Activated T-cell treated with anti-CD3 and anti-CD28 coated beads, Interleukin-2, amount 50 U/mL, for 4 hours (primary cell): ENCODE data around the gene UBASH3B. TPM values are rescaled to one million over a fixed set of nuclear protein-coding genes. Genes with fewer than 3 reads are reported as not detected.
"Not testable (repeated sequence)": the region's sequence is repeated elsewhere in the genome, so short reads cannot be mapped to it uniquely, and the experiment has no call there.

Experiments used
- ATAC-seq, 2 donors: fragments of 200-7000 bp; cut with Tn5 transposase; one replicate each; pipeline ENCODE4 v1.10.0; 2021
- DNase-seq: peaks from one replicate; pipeline ENCODE4 v3.0.0-alpha.2; 2020
- H3K27me3 Mint-ChIP-seq: one replicate; pipeline ENCODE4 v1.8.0; 2021; ENCODE audit warnings: low read depth, mixed read lengths
- H3K36me3 Mint-ChIP-seq: one replicate; pipeline ENCODE4 v1.8.0; 2022; ENCODE audit warnings: mixed read lengths; ENCODE audit not compliant: insufficient read depth
- H3K4me1 Mint-ChIP-seq: one replicate; pipeline ENCODE4 v1.8.0; 2021; ENCODE audit warnings: low read depth, mixed read lengths
- H3K4me3 Mint-ChIP-seq: one replicate; pipeline ENCODE4 v1.8.0; 2021; ENCODE audit warnings: mild to moderate bottlenecking, moderate library complexity, mixed read lengths
- H3K9me3 Mint-ChIP-seq: one replicate; pipeline ENCODE4 v1.8.0; 2021; ENCODE audit warnings: mixed read lengths
- total RNA-seq, 3 donors: library from RNA; stranded (reverse); gene quantifications; one replicate each; pipeline ENCODE4 v1.2.1, GENCODE V29; 2021

UBASH3B gene
- total RNA-seq, 3 donors from 2014 or later, result 37.6 to 53.3 (median 39.9) TPM

GRCh38 chr11:122822241-122822640 is 166.7 kb downstream of the UBASH3B start:
- peaks cover 7% of the 10 kb centered on the region for H3K4me1 Mint-ChIP-seq
- DNase-seq (no peak), ATAC-seq (peak in 1 of 2 donors; percentile 63)
- no peak overlapping the region for H3K4me3 Mint-ChIP-seq
- peaks cover 1% of the 10 kb centered on the region for H3K36me3 Mint-ChIP-seq
- peaks cover 8% of the 10 kb centered on the region for H3K9me3 Mint-ChIP-seq
- H3K27me3 Mint-ChIP-seq, result no peaks in the 10 kb centered on the region

GRCh38 chr11:122823564-122823963 is 168.0 kb downstream of the UBASH3B start:
- no peak for ATAC-seq
- H3K4me3 Mint-ChIP-seq, result no peak overlapping the region
- no peak for DNase-seq

GRCh38 chr11:122829371-122829770 is 173.8 kb downstream of the UBASH3B start:
- H3K4me1 Mint-ChIP-seq, result peaks cover 14% of the 10 kb centered on the region
- H3K36me3 Mint-ChIP-seq, DNase-seq, ATAC-seq, H3K4me3 Mint-ChIP-seq, H3K27me3 Mint-ChIP-seq, H3K9me3 Mint-ChIP-seq: not testable (repeated sequence)

More at GRCh38 chr11:122823564-122823963, 168.0 kb downstream of the UBASH3B start:
- Mint-ChIP-seq H3K9me3 (peaks cover 8% of the 10 kb centered on the region), H3K4me1 (peaks cover 7% of the 10 kb centered on the region), H3K27me3 (no peaks in the 10 kb centered on the region), H3K36me3 (peaks cover 1% of the 10 kb centered on the region)

- H3K9me3 Mint-ChIP-seq, ATAC-seq, H3K4me3 Mint-ChIP-seq, DNase-seq, H3K36me3 Mint-ChIP-seq, H3K27me3 Mint-ChIP-seq: not testable (repeated sequence)
- peaks cover 23% of the 10 kb centered on the region for H3K4me1 Mint-ChIP-seq
Observed at GRCh38 chr11:122832297-122832696, 176.8 kb downstream of the UBASH3B start.

GRCh38 chr11:122832721-122833470 is 177.4 kb downstream of the UBASH3B start:
- H3K9me3 Mint-ChIP-seq, result no peaks in the 10 kb centered on the region
- ATAC-seq, result no peak
- no peak overlapping the region for H3K4me3 Mint-ChIP-seq
- H3K4me1 Mint-ChIP-seq, result peaks cover 27% of the 10 kb centered on the region
- H3K36me3 Mint-ChIP-seq, result no peaks in the 10 kb centered on the region
- H3K27me3 Mint-ChIP-seq, result peaks cover 2% of the 10 kb centered on the region
- no peak for DNase-seq

- H3K36me3 Mint-ChIP-seq, result no peaks in the 10 kb centered on the region
- DNase-seq, result no peak
- ATAC-seq, result no peak
- H3K4me3 Mint-ChIP-seq, result no peak overlapping the region
- peaks cover 32% of the 10 kb centered on the region for H3K4me1 Mint-ChIP-seq
- peaks cover 2% of the 10 kb centered on the region for H3K27me3 Mint-ChIP-seq
- no peaks in the 10 kb centered on the region for H3K9me3 Mint-ChIP-seq
Observed at GRCh38 chr11:122833846-122834464, 178.4 kb downstream of the UBASH3B start.

- Mint-ChIP-seq H3K36me3 (no peaks in the 10 kb centered on the region), H3K9me3 (no peaks in the 10 kb centered on the region), H3K27me3 (peaks cover 2% of the 10 kb centered on the region), H3K4me1 (peaks cover 37% of the 10 kb centered on the region), H3K4me3 (no peak overlapping the region)
- ATAC-seq (no peak), DNase-seq (no peak)
Observed at GRCh38 chr11:122836916-122837315, 181.4 kb downstream of the UBASH3B start.

- Mint-ChIP-seq H3K36me3 (no peaks in the 10 kb centered on the region), H3K4me3 (peak overlapping the region; percentile 66), H3K9me3 (no peaks in the 10 kb centered on the region), H3K27me3 (peaks cover 2% of the 10 kb centered on the region), H3K4me1 (peaks cover 37% of the 10 kb centered on the region)
- DNase-seq (no peak), ATAC-seq (no peak)
Observed at GRCh38 chr11:122837528-122838346, 182.2 kb downstream of the UBASH3B start.

GRCh38 chr11:122843281-122844141 is 188.0 kb downstream of the UBASH3B start:
- Mint-ChIP-seq H3K4me3 (peak overlapping the region; percentile 34), H3K27me3 (no peaks in the 10 kb centered on the region), H3K36me3 (peaks cover 1% of the 10 kb centered on the region), H3K4me1 (peaks cover 48% of the 10 kb centered on the region), H3K9me3 (no peaks in the 10 kb centered on the region)
- peak; percentile 24 for DNase-seq
- ATAC-seq, result peak; percentile 79 to 82

- Mint-ChIP-seq H3K4me1 (peaks cover 69% of the 10 kb centered on the region), H3K36me3 (peaks cover 1% of the 10 kb centered on the region), H3K9me3 (no peaks in the 10 kb centered on the region), H3K4me3 (no peak overlapping the region), H3K27me3 (no peaks in the 10 kb centered on the region)
- DNase-seq (no peak), ATAC-seq (no peak)
Observed at GRCh38 chr11:122847466-122847865, 191.9 kb downstream of the UBASH3B start.

- peaks cover 66% of the 10 kb centered on the region for H3K4me1 Mint-ChIP-seq
- no peak for DNase-seq
- H3K36me3 Mint-ChIP-seq, result peaks cover 1% of the 10 kb centered on the region
- ATAC-seq, result no peak
- no peaks in the 10 kb centered on the region for H3K9me3 Mint-ChIP-seq
- no peaks in the 10 kb centered on the region for H3K27me3 Mint-ChIP-seq
- H3K4me3 Mint-ChIP-seq, result no peak overlapping the region
Observed at GRCh38 chr11:122848186-122848585, 192.7 kb downstream of the UBASH3B start.

GRCh38 chr11:122850076-122850631 is 194.6 kb downstream of the UBASH3B start:
- no peaks in the 10 kb centered on the region for H3K27me3 Mint-ChIP-seq
- peak; percentile 23 for DNase-seq
- H3K36me3 Mint-ChIP-seq, result peaks cover under 1% of the 10 kb centered on the region
- ATAC-seq, result peak; percentile 79 to 82
- H3K9me3 Mint-ChIP-seq, result no peaks in the 10 kb centered on the region
- H3K4me3 Mint-ChIP-seq, result peak overlapping the region; percentile 61
- peaks cover 53% of the 10 kb centered on the region for H3K4me1 Mint-ChIP-seq

GRCh38 chr11:122851366-122851966 is 195.9 kb downstream of the UBASH3B start:
- DNase-seq (no peak), ATAC-seq (peak; percentile 30 to 39)
- peaks cover 59% of the 10 kb centered on the region for H3K4me1 Mint-ChIP-seq
- H3K36me3 Mint-ChIP-seq, result peaks cover 2% of the 10 kb centered on the region
- peak overlapping the region; percentile 61 for H3K4me3 Mint-ChIP-seq
- H3K9me3 Mint-ChIP-seq, result no peaks in the 10 kb centered on the region
- H3K27me3 Mint-ChIP-seq, result no peaks in the 10 kb centered on the region
